GM21381 (cell line): ENCODE results near the gene BEST4.
"Not testable (repeated sequence)": the region's sequence is repeated elsewhere in the genome, so short reads cannot be mapped to it uniquely, and the experiment has no call there.

Source experiments
- ATAC-seq: cut with Tn5 transposase; IDR thresholded peaks from one replicate; pipeline ENCODE4 v1.9.1; 2021; ENCODE audit warnings: mild to moderate bottlenecking, moderate library complexity; ENCODE audit not compliant: unreplicated experiment

BEST4 gene

DNA sequence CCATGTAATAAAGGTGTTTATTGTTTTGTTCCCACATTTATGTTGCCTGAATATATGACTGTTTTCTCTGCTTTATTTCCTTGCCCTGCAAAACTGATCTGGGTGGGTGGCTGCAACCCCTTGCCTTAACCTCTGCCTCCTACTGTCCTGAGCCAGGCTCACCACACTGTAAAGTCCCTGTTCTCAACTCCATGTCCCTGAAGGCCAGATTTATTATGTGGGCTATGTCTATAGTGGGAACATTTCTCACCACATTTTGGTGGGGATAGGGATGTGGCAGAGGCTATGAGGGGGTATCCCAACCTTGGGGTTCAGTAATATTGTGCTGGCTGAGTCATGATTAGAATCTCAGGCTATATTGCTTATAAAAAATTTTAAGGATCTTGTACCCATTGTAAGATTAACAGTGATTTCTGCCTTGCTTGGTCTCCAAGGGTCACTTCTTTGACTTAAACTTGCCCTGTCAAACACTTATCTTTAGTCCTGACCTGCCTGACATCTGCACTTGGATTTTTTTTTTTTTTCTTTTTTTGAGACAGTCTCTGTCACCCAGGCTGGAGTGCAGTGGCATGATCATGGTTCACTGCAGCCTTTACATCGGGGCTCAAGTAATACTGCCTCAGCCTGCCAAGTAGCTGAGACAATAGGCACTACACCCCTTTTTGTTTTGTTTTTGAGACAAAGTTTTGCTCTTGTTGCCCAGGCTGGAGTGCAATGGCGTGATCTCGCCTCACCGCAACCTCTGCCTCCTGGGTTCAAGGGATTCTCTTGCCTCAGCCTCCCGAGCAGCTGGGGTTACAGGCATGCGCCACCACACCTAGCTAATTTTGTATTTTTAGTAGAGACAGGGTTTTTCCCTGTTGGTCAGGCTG, 9.0 kb downstream of the BEST4 start:
- ATAC-seq, result no peak

DNA sequence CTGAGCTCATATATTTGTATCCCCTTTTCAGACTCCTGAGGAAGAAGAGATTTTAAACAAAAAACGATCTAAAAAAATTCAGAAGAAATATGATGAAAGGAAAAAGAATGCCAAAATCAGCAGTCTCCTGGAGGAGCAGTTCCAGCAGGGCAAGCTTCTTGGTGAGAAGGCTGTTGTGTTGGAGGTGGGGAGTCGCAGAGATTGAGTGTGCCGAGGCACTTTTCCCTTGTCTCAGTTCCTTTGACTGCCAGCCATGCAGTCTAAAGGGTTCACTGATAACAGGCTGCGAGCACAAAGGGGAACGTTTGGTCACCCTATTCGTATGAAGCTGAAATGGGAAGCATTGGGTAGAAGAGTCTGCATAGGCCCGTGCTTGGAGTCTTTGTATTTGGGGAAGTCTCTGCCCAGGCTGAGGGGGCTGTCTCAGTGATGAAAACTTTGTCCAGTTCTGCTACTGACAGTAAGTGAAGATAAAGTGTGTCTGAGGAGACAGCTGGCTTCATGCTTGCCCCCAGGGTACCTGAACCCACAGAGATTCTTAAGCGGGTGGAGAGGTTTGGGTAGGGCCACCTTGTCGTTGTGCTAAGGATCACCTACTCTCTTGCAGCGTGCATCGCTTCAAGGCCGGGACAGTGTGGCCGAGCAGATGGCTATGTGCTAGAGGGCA, 9.9 kb downstream of the BEST4 start:
- ATAC-seq, result no peak

DNA sequence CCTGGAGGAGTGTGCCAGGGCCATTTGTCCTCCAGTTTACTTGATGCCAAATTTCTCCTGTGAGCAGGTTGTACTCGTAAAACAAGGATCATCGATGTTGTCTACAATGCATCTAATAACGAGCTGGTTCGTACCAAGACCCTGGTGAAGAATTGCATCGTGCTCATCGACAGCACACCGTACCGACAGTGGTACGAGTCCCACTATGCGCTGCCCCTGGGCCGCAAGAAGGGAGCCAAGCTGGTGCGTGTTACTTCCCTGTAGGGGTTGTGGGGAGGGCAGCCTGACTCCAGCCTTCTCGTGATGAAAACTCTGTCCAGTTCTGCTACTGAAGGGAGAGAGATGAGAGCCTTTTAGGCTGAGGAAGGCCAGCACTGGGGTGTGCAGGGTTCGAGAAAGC, 10.4 kb downstream of the BEST4 start:
- no peak for ATAC-seq

DNA sequence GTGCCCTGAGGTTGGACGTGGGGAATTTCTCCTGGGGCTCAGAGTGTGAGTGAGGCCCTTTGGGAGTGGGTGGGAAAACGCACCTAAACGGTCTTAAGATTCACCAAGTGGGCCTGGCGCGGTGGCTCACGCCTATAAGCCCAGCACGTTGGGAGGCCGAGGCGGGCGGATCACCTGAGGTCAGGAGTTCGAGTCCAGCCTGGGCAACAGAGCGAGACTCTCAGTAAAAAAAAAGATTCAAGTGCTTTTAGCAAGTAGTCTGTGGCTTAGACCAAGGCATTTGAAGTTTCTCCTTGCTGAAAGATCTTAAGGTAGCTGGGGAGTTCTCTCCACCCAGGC, 11.3 kb downstream of the BEST4 start:
- ATAC-seq, result no peak

DNA sequence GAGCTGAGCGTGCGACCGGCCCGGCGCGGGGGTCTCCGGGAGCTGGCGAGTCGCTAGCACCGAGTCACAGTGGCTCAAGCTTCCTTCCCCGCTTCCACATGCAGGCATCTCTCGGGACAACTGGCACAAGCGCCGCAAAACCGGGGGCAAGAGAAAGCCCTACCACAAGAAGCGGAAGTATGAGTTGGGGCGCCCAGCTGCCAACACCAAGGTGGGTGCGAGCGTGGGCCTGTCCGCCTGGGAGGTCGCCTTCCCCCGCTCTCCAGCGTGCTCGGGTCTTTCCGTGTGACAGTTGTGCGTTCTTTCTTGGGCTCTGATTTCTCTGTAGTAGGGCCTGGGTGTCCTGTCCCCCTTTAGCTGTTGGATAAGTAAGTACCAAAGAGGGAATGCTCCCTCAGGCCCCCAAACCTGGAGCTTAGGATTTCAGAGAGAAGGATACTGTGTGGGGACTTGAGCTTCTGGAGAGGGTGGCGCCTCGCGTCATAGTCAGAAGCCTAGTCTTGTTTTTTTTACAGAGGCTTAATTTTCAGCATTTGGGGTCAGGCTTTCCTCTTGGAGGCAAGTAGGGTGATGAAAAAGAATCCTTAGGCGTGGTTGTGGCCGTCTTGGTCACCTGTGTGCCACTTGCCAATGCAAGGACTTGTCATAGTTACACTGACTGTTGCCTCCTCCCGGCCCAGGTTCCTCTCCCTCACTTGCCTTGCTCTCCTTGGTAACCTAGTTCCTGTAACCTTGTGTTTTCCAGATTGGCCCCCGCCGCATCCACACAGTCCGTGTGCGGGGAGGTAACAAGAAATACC, 11.8 kb downstream of the BEST4 start:
- peak; percentile 3 for ATAC-seq

DNA sequence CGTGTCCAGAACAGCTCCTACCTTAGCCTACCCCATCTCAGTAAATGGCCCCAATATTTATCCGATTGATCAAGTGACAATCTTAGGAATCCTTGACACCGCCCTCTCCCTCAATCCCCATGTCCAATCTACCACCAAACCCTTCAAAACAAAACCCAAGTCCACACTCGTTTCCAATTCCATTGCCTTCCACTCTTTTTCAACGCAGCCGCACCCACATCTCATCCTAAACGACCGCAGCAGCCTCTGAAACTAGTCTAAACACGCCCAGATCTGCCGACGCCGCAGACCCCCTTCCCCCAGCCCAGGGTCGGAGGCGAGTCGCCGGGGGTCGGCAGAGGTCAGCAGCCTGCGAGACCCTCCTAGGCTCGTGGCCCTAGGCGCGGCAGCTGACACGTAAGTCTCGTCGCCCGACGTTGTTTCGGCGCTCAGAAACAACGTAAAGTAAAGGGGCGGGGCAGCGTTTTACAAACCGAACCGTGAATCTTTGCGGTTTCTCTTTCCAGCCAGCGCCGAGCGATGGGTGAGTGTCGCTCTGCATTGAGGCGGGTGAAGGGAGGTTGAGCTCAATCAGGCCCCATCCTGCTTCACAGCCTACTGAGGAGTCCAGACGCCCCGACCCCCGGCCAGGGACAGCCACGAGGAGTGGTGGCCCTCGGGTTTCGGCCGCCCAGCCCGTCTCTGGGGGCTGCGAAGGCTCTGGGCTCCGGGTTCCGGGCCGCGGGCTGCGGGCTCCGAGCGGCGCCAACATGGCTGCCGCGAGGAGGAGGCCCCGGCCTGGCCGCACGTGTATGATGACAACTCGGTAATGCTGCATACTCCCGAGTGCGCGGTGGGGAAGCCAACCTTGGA, 12.7 kb downstream of the BEST4 start, which contains the start of gene RPS8:
Gene RPS8 (plus strand): TSS at position 463 of the 852 bp plus-strand sequence. CDS start 57 bp downstream, at position 520.
- ATAC-seq, result peak; percentile 76

DNA sequence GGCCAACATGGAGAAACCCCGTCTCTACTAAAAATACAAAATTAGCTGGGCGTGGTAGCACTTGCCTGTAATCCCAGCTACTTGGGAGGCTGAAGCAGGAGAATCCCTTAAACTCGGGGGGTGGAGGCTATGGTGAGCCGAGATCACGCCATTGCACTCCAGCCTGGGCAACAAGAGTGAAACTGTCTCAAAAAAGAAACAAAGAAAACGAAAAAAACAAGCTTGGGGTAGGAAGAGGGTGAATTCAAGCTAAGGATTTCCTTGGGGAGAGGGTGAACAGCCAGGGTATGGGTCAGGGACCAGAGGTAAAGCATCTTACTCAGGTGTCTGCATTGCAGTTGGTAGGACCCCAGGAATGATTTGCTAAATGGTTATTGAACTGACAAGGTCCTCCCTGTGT, 21.5 kb downstream of the BEST4 start:
- not testable (repeated sequence) for ATAC-seq

DNA sequence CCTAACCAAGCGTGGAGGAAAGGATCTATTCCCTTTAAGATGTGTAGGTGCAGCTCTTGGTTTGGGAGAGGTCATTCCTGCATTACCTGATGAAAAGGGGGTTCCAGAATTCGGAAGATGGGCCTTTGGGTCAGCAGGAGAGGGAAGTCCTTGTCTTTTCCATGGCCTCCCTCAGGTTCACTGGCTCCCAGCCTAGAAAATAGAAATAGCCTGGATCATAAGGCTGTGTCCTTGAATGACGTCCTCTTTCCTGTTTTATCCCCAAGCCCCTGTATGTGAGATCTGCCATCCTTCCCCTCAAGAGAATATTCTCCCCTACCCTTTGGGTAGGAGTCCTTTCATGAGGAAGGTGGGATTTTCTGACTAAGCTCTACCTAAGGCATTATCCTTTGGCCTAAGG, 27.1 kb downstream of the BEST4 start:
- no peak for ATAC-seq

DNA sequence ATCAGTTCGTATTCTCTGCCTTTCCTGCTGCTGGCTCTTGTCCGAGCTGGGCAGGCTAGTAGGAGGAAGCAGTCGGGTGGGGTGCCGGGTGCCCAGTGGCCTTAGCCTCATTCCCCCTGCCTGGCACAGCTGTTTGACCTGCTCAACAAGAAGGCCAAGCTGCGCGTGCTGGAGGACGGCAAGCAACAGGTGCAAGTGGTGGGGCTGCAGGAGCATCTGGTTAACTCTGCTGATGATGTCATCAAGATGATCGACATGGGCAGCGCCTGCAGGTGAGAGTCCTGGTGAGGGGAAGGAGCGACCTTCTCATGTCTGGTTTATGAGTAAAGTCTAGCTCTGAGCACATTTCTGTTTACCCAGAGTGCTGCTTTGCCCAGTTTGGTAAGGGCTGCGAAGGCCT, 28.9 kb downstream of the BEST4 start:
- no peak for ATAC-seq

DNA sequence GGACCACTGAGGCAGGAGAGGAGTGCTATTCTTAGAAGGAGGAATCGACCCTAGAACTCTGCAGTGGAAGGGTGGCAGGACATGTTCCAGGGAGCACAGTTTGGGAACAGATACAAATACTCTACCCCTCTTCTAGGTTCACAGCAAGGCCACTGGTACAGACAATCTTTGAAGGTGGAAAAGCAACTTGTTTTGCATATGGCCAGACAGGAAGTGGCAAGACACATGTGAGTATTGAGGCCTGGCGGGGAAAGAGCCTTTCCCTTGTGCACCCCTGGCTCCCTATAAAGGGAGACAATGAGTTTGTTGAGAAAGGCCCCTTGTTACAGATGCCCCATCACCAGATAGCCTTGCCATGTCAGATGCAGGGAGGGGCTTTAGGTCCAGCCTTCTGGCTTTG, 30.6 kb downstream of the BEST4 start:
- ATAC-seq, result no peak

DNA sequence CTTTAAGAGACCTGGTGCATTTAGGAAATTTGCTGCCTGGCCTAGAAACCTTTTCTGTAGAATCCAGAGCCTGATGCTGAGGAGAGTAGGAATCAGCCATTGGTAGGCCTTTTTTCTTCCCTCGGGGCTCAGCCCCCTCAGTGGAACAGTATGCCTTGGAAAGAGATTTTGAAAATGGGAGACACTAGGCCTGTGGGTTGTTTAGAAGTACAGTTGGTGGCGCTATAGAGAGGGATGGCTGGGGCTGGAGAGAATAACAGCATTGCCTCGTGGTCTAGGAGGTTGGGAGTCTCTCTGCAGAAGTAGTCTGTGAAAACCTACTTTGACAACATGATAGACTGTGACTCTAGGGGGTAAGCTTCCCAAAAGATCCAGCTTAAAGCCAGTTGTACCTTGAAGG, 40.1 kb downstream of the BEST4 start:
- no peak for ATAC-seq

DNA sequence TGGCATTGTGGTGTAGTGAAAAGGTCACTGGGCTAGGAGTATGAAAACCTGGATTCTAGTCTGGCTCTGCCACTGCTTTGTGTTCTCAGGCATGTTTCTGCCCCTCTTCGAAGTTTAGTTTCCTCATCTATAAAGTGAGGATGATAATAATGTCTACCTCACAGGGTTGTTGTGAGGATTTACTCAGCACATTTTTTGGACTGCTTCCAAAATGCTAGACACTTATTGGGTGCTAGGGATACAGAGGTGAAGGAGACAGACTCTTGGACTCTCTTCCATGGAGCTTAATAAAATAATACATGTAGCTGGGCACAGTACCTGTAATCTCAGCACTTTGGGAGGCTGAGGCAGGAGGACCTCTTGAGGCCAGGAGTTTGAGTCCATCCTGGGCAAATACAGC, 44.8 kb downstream of the BEST4 start:
- no peak for ATAC-seq

DNA sequence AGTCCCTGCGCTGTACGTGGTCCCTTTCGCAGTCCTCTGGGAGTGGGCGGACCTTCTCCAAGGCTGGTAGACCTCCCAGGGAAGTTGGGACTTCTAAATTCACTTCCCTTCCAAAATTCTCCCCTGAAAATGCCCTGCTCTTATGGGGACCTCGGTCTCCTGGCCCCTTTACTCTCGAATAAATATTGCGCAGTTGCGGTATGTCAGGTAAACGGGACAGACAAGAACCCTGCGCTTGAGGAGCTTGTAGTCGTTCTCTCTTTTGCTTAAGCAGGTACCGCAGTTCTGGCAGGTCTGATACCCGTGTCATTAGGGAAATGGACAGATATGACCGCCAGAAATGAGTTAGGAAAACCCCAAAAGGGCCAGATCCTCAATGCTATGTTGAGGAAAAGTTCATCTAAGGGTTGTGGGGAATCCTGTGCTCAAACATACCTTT, 47.8 kb downstream of the BEST4 start:
- ATAC-seq, result no peak

DNA sequence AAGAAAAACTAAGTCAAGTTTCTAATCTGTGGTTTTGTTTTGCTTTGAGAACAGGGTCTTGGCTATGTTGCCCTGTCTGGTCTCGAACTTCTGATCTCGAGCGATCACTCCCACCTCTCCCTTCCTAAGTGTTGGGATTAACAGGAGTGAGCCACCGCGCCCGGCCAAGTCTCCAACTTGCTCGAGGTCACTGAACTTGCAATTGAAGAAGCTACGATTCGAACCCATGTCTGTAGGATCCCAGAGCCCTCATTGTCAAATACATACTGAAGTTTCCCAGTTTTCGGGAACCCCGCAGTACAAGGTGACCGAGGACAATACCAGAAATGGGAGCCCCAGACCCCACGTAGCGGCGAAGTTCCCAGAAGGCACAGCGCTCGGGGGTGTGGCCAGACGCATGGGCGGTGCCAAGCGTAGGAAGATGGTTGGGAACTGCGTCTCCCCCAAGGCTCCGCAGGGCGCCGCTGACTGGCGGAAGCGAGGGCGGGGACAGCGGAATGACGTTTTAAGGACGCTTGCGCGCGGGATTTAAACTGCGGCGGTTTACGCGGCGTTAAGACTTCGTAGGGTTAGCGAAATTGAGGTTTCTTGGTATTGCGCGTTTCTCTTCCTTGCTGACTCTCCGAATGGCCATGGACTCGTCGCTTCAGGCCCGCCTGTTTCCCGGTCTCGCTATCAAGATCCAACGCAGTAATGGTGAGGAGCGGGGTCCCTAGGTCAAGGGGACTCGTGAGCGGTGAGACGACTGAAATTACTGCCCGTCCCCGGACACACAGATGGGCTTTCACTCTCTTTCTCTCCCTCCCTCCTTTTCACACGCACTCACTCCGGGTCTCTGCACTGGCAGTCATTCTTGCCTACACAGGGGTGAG, 48.4 kb downstream of the BEST4 start, which contains the start of gene KIF2C:
Gene KIF2C (plus strand): TSS at position 531 of the 872 bp plus-strand sequence. CDS start 96 bp downstream, at position 627.
- ATAC-seq, result peak; percentile 98

DNA sequence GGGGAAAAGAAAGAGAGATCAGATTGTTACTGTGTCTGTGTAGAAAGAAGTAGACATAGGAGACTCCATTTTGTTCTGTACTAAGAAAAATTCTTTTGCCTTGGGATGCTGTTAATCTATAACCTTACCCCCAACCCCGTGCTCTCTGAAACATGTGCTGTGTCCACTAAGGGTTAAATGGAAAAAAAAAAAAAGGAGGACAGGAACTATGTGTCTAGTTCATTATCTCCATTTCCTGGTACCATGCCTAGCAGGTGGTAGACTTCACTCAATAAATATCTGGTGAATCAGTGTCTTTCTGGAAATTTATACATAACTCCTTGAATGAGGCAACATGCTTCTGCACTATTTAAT, 49.0 kb downstream of the BEST4 start:
- not testable (repeated sequence) for ATAC-seq

DNA sequence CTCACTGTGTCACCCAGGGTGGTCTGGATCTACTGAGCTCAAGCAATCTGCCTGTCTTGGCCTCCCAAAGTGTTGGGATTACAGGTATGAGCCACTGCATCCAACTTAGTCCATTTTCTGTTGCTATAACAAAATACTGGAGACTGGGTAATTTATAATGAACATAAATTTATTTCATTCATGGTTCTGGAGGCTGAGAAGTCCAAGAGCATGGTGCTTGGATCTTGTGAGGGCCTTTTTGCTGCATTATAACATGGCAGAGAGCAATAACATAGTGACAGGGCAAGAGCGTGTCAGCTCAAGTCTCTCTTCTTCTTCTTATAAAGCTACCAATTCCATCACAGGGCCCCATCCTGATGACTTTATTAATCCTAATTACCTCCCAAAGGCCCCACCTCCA, 52.0 kb downstream of the BEST4 start:
- no peak for ATAC-seq

DNA sequence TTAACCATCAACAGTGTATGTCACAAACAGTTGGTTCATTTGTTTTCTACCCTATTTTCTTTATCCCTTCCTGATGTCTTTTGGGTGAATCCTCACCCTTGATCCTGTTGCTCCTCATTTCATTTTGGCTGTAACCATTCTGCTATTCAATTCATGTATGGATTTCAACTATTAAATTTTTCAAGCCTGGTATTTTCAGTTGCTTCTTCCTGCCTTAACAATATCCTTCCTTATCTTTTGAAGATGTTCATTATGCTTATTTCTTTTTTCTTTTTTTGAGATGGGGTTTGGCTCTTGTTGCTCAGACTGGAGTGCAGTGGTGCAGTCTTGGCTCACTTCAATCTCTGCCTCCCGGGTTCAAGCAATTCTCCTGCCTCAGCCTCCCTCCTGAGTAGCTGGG, 54.2 kb downstream of the BEST4 start:
- ATAC-seq, result no peak
